ENCODE measurements around the gene GRAPL.
A peak's percentile ranks its signal among the peaks of the same experiment; 100 is the strongest.

DNA sequence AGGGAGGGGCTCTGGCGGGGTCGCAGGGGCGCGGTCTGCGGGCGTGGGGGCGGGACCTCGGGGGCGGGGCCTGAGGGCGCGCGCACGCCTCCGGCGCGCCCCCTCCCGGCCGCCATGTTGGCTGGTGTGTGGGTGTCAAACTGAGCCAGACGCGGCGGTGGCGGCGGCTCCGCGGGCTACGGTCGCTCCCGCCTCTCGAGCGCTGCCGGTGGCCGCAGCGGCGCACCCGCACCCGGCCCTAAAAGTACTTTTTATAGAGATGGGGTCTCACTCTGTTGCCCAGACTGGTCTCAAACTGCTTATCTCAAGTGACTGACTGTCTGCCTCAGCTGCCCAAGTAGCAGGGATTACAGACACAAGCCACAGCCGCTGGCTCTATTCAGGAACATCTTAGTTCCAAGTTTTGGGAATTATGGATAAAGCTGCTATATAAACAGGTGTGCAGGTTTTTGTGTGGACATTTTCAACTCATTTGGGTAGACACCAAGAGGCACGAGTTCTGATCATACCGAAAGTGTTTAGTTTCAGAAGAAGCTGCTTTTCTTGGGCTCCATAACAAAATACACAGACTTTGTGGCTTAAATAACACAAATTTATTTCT, 16.2 kb upstream of the GRAPL start:
- TF ChIP-seq, protein P1, sequence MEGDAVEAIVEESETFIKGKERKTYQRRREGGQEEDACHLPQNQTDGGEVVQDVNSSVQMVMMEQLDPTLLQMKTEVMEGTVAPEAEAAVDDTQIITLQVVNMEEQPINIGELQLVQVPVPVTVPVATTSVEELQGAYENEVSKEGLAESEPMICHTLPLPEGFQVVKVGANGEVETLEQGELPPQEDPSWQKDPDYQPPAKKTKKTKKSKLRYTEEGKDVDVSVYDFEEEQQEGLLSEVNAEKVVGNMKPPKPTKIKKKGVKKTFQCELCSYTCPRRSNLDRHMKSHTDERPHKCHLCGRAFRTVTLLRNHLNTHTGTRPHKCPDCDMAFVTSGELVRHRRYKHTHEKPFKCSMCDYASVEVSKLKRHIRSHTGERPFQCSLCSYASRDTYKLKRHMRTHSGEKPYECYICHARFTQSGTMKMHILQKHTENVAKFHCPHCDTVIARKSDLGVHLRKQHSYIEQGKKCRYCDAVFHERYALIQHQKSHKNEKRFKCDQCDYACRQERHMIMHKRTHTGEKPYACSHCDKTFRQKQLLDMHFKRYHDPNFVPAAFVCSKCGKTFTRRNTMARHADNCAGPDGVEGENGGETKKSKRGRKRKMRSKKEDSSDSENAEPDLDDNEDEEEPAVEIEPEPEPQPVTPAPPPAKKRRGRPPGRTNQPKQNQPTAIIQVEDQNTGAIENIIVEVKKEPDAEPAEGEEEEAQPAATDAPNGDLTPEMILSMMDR (IDR thresholded peaks at IDR 0.05), result peak; percentile 26 to 40 (median 36)
- peak; percentile 68 for TF ChIP-seq POLR2A (IDR thresholded peaks at IDR 0.05)
